ENCODE data around the gene GREM2. TPM values are rescaled to one million over a fixed set of nuclear protein-coding genes. Genes with fewer than 3 reads are reported as not detected.

The GREM2 gene
- total and polyA plus RNA-seq, 9 of the 15 experiments (the other 6 are each of a cell fraction or from before 2014, with no cell fraction given), result 0.01 to 0.07 (median 0.05) TPM; not detected in 5

- DNase-seq (ENCODE audit: extremely low read depth in 1 of 4, low spot score in 3 of 4), result no peak
- Histone ChIP-seq H3K27me3 (ENCODE audit: control insufficient read depth in 2 of 2, insufficient read depth in 2 of 2, low read length in 2 of 2) (no peaks in the 10 kb centered on the region), H3K4me2 (ENCODE audit: insufficient read depth, low read length) (no peak overlapping the region), H3K9me3 (replicated peaks; ENCODE audit: control insufficient read depth, insufficient read depth, low read depth, low read length) (no peaks in the 10 kb centered on the region), H2AFZ (ENCODE audit: low read depth, low read length) (no peak overlapping the region), H3K4me1 (replicated peaks in 1 of 2; ENCODE audit: control insufficient read depth in 2 of 2, insufficient read depth in 2 of 2, low read length in 2 of 2) (no peaks in the 10 kb centered on the region), H4K20me1 (replicated peaks; ENCODE audit: control insufficient read depth, insufficient read depth, low read length) (no peaks in the 10 kb centered on the region), H3K27ac (ENCODE audit: extremely low read depth, low read depth, low read length) (no peak overlapping the region), H3K4me3 (no peak overlapping the region), H3K9me1 (ENCODE audit: control insufficient read depth, insufficient read depth, low read length) (no peaks in the 10 kb centered on the region), H3K79me2 (ENCODE audit: control insufficient read depth, insufficient read depth, low read length) (no peaks in the 10 kb centered on the region), H3K36me3 (ENCODE audit: control insufficient read depth, insufficient read depth, low read length) (no peaks in the 10 kb centered on the region), H3K9ac (ENCODE audit: insufficient read depth in 1 of 2, low read depth in 2 of 2, low read length in 2 of 2) (no peak overlapping the region)
- TF ChIP-seq HLTF (IDR thresholded peaks at IDR 0.05), result no peak
- TF ChIP-seq PTTG1 (tag; IDR thresholded peaks at IDR 0.05; ENCODE audit: low read depth), result no peak
- TF ChIP-seq HMG20A (CRISPR knock-in tag; conservative IDR thresholded peaks at IDR 0.05), result no peak
- no peak for TF ChIP-seq ZNF511 (CRISPR knock-in tag; IDR thresholded peaks at IDR 0.05)
- no peak for TF ChIP-seq CC2D1A (IDR thresholded peaks at IDR 0.05)
- no peak for TF ChIP-seq PRPF4 (IDR thresholded peaks at IDR 0.05; ENCODE audit: insufficient read depth, low read depth, low read length, poor library complexity, severe bottlenecking)
- no peak for TF ChIP-seq CBX2 (IDR thresholded peaks at IDR 0.05; ENCODE audit: insufficient read depth, low read length, poor library complexity, severe bottlenecking)
- TF ChIP-seq NFIX (CRISPR knock-in tag; IDR thresholded peaks at IDR 0.05; ENCODE audit: low read depth), result no peak
- no peak for TF ChIP-seq ZNF146 (CRISPR knock-in tag; IDR thresholded peaks at IDR 0.05; ENCODE audit: unreplicated experiment)
- no peak for TF ChIP-seq MIER1 (IDR thresholded peaks at IDR 0.05; ENCODE audit: low read depth)
- TF ChIP-seq, protein P1, sequence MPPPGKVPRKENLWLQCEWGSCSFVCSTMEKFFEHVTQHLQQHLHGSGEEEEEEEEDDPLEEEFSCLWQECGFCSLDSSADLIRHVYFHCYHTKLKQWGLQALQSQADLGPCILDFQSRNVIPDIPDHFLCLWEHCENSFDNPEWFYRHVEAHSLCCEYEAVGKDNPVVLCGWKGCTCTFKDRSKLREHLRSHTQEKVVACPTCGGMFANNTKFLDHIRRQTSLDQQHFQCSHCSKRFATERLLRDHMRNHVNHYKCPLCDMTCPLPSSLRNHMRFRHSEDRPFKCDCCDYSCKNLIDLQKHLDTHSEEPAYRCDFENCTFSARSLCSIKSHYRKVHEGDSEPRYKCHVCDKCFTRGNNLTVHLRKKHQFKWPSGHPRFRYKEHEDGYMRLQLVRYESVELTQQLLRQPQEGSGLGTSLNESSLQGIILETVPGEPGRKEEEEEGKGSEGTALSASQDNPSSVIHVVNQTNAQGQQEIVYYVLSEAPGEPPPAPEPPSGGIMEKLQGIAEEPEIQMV (tag; conservative IDR thresholded peaks at IDR 0.05; ENCODE audit: low read depth), result no peak
- TF ChIP-seq ZNF354B (CRISPR knock-in tag; IDR thresholded peaks at IDR 0.05), result no peak
- TF ChIP-seq BMI1 (IDR thresholded peaks at IDR 0.05; ENCODE audit: low read length), result no peak
- TF ChIP-seq MEF2A (IDR thresholded peaks at IDR 0.05; ENCODE audit: control insufficient read depth, low read depth, low read length), result no peak
- TF ChIP-seq, protein P2, sequence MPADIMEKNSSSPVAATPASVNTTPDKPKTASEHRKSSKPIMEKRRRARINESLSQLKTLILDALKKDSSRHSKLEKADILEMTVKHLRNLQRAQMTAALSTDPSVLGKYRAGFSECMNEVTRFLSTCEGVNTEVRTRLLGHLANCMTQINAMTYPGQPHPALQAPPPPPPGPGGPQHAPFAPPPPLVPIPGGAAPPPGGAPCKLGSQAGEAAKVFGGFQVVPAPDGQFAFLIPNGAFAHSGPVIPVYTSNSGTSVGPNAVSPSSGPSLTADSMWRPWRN (IDR thresholded peaks at IDR 0.05; ENCODE audit: low read depth), result no peak
- no TSS peak for BruUV-seq (replicated peaks)
- intact Hi-C loops (cut with micrococcal nuclease) (no loop called here), in situ Hi-C loops (cut with MboI) (no loop called here)
- ATAC-seq, result no peak
- no peak for FAIRE-seq
- POLR2A ChIA-PET, result no interaction called here
- CTCF ChIA-PET (ENCODE audit: low intra/inter-chr PET ratio), result no interaction called here
These were observed 100.2 kb downstream of the GREM2 start for GRCh38 chr1:240511789-240512188.

All from K562 (cell line).